Retinal pigment epithelial cell (primary cell): ENCODE data around the gene GCSAM.

Experiments used
- DNase-seq: peaks from one replicate; pipeline ENCODE4 v3.0.0-alpha.2; 2010; ENCODE audit warnings: low read depth
- H3K4me3 ChIP-seq: 2 replicates; pipeline ENCODE4 v1.5.1; 2011; ENCODE audit warnings: mild to moderate bottlenecking, low read length, control low read depth, moderate library complexity
- TF ChIP-seq, protein P1 (sequence below): conservative IDR thresholded peaks from 2 replicates; pipeline ENCODE4 v1.5.1; 2011; ENCODE audit warnings: low read depth, low read length, control low read depth, inconsistent platforms

Gene GCSAM

GRCh38 chr3:112132975-112133448 lies at the start of gene GCSAM:
Gene GCSAM (minus strand): TSS chr3:112133248. CDS start chr3:112133120, 128 bp downstream.
- DNase-seq = no peak
- TF ChIP-seq, protein P1, sequence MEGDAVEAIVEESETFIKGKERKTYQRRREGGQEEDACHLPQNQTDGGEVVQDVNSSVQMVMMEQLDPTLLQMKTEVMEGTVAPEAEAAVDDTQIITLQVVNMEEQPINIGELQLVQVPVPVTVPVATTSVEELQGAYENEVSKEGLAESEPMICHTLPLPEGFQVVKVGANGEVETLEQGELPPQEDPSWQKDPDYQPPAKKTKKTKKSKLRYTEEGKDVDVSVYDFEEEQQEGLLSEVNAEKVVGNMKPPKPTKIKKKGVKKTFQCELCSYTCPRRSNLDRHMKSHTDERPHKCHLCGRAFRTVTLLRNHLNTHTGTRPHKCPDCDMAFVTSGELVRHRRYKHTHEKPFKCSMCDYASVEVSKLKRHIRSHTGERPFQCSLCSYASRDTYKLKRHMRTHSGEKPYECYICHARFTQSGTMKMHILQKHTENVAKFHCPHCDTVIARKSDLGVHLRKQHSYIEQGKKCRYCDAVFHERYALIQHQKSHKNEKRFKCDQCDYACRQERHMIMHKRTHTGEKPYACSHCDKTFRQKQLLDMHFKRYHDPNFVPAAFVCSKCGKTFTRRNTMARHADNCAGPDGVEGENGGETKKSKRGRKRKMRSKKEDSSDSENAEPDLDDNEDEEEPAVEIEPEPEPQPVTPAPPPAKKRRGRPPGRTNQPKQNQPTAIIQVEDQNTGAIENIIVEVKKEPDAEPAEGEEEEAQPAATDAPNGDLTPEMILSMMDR = no peak
- H3K4me3 ChIP-seq = no peak within 1 kb of the TSS

GRCh38 chr3:112175646-112176045 lies 42.6 kb upstream of the GCSAM start:
- no peak overlapping the region for H3K4me3 ChIP-seq
- TF ChIP-seq, protein P1 = no peak
- DNase-seq = no peak

DNA sequence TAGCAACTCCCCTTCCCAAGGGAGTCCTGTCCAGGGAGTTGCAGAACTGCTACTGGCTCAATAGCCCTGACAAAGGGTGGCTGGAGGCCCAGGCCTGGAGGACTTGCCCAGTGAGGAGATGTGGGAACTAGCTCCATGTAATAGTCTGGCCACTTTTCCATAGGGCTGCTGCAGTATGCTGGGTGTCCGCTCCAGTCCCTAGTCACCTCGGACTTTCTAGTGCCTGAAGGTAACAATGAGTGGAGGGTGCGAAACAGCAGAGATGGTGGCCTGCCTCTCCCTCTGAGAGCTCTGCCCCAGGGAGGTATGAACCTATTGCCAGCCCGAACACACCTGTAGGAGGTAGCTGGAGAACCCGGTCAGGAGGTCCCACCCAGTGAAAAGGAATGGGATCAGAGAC lies 42.0 kb upstream of the GCSAM start:
- TF ChIP-seq, protein P1 = no peak
- H3K4me3 ChIP-seq = no peak overlapping the region
- no peak for DNase-seq

- no peak overlapping the region for H3K4me3 ChIP-seq
- DNase-seq = no peak
- TF ChIP-seq, protein P1 = no peak
Measured at GRCh38 chr3:112171144-112171543, 38.1 kb upstream of the GCSAM start.

DNA sequence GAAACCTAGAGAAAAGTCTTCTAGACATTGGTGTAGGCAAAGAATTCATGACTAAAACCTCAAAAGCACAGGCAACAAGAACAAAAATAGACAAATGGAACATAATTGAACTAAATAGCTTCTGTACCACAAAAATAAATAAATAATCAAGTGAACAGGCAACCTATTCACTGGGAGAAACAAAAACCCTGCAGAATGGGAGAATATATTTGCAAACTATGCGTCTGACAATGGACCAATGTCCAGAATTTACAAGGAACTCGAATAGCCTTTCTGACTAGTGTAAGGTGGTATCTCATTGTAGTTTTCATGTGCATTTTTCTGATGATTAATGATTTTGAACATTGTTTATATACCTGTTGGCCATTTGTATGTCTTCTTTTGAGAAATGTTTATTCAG lies 37.0 kb upstream of the GCSAM start:
- H3K4me3 ChIP-seq = no peak overlapping the region
- TF ChIP-seq, protein P1 = no peak
- DNase-seq = no peak

DNA sequence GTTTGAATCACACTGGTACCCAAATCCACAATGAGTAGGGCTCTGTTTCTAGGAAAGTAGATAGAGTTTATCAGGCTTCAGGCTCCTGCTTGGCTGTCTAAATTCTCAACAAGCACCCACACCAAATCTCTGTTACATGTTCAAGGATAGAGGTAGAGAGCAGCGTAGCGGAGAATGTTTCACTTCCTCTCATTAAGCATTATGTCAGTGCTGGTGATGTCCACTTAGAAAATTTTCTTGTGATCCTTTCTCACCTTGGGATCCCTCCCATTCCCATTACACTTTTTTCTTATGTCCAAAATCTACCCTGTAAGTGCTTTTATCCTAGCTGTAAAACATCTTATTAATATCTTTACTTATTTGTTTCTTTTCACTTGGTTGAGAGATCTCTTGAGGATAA lies 34.7 kb upstream of the GCSAM start:
- TF ChIP-seq, protein P1 = no peak
- no peak overlapping the region for H3K4me3 ChIP-seq
- DNase-seq = no peak

DNA sequence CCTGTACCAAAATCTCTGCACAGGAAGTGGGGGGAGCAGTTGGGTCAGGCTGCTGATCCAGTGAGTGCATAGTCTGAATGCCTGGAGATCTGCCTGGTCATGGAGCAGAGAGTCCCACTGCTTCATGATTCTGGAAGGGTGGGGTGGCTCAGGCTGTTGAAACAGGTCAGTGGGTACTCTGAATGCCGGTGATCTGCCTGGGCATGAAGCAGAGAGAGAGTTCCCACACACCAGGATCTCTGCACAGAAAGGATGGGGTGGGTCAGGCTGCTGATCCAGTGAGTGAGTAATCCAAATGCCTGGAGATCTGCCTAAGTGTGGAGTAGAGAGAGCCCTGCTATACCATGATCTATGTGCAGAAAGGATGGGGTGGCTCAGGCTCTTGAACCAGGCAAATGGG lies 16.1 kb upstream of the GCSAM start:
- TF ChIP-seq, protein P1 = no peak
- H3K4me3 ChIP-seq = no peak overlapping the region
- no peak for DNase-seq
